HL-60 (cell line): ENCODE data around the gene MCL1.
"Not testable (repeated sequence)": the region's sequence is repeated elsewhere in the genome, so short reads cannot be mapped to it uniquely, and the experiment has no call there.

ENCODE experiments used
- DNase-seq, 2 experiments: peaks; one replicate each; pipeline ENCODE4 v3.0.0-alpha.2; 2010 to 2020; ENCODE audit warnings: low read depth in 1 of 2, low spot score in 1 of 2
- H3K27ac ChIP-seq: fragments of 250-450 bp; sonication (Bioruptor Pico); replicated peaks from 2 replicates; pipeline ENCODE4 v1.5.1; 2020; ENCODE audit warnings: mild to moderate bottlenecking, moderate library complexity
- H3K27me3 ChIP-seq: fragments of 250-450 bp; sonication (Bioruptor Pico); 2 replicates; pipeline ENCODE4 v1.5.1; 2021; ENCODE audit warnings: mild to moderate bottlenecking, moderate library complexity; ENCODE audit not compliant: insufficient read depth, poor library complexity, severe bottlenecking
- H3K4me3 ChIP-seq: replicated peaks from 2 replicates; pipeline ENCODE4 v1.5.1; 2011; ENCODE audit warnings: mild to moderate bottlenecking, control low read depth, low read length; ENCODE audit not compliant: insufficient read depth
- GABPA ChIP-seq: IDR thresholded peaks from 2 replicates; pipeline ENCODE4 v1.6.1; 2012; ENCODE audit warnings: low read depth
- POLR2AphosphoS5 ChIP-seq: IDR thresholded peaks from 2 replicates; pipeline ENCODE4 v1.6.1; 2012; ENCODE audit warnings: low read depth
- SPI1 ChIP-seq: IDR thresholded peaks from 2 replicates; pipeline ENCODE4 v1.6.1; 2012; ENCODE audit warnings: low read depth, mild to moderate bottlenecking, borderline replicate concordance
- TF ChIP-seq, protein P1 (sequence below): IDR thresholded peaks from 2 replicates; pipeline ENCODE4 v1.6.1; 2012; ENCODE audit warnings: low read depth; ENCODE audit not compliant: insufficient replicate concordance
- TF ChIP-seq, protein P2 (sequence below): IDR thresholded peaks from one replicate; pipeline ENCODE4 v1.5.1; 2011; ENCODE audit warnings: low read length, control low read depth, inconsistent platforms; ENCODE audit not compliant: insufficient read depth

The MCL1 gene

DNA sequence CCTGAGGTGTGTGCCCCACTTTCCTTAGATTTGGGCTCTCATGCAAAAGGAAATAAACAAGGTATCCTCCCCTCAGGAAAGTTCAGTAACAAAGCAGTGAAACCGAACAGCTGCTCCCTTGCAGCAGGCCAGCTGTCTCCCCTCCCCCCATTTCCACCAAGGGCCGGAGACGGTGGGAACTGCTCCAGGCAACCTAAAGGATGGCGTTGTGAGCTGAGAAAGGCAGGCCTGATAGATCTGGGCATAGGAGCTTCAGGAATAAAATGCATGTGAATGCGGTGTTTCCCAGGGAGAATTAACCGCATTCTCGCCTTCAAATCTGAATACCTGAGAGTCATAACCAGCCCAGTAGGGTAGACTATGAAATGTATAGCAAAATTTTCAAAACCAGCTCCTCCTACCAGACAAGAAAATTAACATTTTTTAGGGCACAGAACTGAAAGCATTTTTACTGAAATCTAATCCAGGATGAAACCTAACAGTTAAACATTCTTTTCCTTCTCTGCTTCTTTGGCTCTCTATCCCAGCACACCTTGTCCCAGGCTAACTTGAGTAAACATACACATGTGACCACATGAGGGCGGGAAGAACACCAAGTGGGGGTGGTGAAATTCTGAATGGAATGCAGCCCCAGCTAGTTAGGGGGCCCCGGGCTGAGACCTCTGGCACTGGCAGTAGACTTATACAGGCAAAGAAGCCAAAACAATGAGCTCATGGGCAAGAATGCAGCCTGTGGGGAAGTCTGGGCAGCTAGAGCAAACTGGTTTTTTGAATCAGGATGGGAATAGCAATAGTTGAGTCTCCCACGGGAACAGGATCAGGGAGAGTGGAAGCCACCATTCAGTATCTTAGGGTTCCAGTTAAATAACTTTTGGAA is 11.5 kb downstream of the MCL1 start:
- Histone ChIP-seq H3K27ac (0 out of 2 replicates have a peak overlapping the region, but pooled peaks have one; percentile 26), H3K4me3 (no peak overlapping the region), H3K27me3 (no peaks in the 10 kb centered on the region)
- no peak for DNase-seq
- TF ChIP-seq SPI1: no peak
- TF ChIP-seq GABPA: no peak
- TF ChIP-seq, protein P1, sequence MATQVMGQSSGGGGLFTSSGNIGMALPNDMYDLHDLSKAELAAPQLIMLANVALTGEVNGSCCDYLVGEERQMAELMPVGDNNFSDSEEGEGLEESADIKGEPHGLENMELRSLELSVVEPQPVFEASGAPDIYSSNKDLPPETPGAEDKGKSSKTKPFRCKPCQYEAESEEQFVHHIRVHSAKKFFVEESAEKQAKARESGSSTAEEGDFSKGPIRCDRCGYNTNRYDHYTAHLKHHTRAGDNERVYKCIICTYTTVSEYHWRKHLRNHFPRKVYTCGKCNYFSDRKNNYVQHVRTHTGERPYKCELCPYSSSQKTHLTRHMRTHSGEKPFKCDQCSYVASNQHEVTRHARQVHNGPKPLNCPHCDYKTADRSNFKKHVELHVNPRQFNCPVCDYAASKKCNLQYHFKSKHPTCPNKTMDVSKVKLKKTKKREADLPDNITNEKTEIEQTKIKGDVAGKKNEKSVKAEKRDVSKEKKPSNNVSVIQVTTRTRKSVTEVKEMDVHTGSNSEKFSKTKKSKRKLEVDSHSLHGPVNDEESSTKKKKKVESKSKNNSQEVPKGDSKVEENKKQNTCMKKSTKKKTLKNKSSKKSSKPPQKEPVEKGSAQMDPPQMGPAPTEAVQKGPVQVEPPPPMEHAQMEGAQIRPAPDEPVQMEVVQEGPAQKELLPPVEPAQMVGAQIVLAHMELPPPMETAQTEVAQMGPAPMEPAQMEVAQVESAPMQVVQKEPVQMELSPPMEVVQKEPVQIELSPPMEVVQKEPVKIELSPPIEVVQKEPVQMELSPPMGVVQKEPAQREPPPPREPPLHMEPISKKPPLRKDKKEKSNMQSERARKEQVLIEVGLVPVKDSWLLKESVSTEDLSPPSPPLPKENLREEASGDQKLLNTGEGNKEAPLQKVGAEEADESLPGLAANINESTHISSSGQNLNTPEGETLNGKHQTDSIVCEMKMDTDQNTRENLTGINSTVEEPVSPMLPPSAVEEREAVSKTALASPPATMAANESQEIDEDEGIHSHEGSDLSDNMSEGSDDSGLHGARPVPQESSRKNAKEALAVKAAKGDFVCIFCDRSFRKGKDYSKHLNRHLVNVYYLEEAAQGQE: no peak
- TF ChIP-seq POLR2AphosphoS5: no peak
- TF ChIP-seq, protein P2, sequence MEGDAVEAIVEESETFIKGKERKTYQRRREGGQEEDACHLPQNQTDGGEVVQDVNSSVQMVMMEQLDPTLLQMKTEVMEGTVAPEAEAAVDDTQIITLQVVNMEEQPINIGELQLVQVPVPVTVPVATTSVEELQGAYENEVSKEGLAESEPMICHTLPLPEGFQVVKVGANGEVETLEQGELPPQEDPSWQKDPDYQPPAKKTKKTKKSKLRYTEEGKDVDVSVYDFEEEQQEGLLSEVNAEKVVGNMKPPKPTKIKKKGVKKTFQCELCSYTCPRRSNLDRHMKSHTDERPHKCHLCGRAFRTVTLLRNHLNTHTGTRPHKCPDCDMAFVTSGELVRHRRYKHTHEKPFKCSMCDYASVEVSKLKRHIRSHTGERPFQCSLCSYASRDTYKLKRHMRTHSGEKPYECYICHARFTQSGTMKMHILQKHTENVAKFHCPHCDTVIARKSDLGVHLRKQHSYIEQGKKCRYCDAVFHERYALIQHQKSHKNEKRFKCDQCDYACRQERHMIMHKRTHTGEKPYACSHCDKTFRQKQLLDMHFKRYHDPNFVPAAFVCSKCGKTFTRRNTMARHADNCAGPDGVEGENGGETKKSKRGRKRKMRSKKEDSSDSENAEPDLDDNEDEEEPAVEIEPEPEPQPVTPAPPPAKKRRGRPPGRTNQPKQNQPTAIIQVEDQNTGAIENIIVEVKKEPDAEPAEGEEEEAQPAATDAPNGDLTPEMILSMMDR: no peak

DNA sequence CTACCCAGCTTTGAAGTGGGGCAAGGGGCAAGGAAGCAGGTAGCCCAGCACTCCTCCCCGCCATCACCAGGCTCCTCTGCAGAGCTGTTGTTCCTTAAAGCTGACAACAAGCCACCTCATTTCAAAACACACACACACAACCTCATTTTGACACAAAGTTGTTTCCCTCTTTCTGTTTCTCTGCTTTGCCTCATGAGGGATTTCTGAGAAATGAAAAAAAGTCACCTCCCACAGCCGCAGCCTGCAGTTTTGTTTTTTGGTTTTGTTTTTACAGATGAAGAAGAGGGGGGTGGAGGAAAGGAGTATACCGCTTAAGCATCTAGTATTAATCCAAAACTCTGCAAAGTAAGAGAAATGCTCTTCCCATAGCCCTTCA is 12.1 kb downstream of the MCL1 start:
- TF ChIP-seq SPI1 (no peak), POLR2AphosphoS5 (no peak), GABPA (no peak)
- TF ChIP-seq, protein P2: no peak
- TF ChIP-seq, protein P1: no peak
- H3K4me3 ChIP-seq: no peak overlapping the region
- H3K27ac ChIP-seq: 0 out of 2 replicates have a peak overlapping the region, but pooled peaks have one; percentile 26
- H3K27me3 ChIP-seq: no peaks in the 10 kb centered on the region
- DNase-seq: peak in 1 of 2 experiments; percentile 24

DNA sequence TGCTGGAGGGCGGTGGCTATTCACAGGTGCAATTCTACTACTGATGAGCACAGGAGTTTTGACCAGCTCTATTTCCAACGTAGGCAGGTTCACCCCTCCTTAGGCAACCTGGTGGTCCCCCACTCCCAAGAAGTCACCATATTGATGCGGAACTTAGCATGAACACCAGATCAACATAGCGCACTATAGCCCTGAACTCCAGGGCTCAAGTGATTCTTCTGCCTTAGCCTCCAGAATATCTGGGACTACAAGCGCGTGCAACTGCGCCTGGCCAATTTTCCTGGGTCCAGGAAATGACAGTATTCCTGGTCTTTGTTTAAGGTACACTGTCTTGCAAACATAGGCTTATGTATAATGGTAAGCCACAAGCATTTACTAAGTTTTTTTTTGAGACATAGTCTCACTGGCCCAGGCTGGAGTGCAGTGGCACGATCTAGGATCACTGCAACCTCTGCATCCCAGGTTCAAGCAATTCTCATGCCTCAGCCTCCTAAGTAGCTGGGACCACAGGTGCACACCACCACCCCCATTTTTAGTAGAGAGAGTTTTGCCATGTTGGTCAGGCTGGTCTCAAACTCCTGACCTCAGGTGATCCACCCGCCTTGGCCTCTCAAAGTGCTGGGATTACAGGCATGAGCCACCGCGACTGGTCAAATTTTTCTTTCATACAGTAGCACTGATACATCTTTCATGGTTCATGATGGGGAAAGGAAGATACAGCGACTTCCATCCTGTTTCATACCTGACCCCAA is 12.6 kb downstream of the MCL1 start:
- no peak for DNase-seq
- no peaks in the 10 kb centered on the region for H3K27me3 ChIP-seq
- H3K27ac ChIP-seq: no peak overlapping the region
- H3K4me3 ChIP-seq: no peak overlapping the region
- TF ChIP-seq SPI1: no peak
- TF ChIP-seq POLR2AphosphoS5: no peak
- TF ChIP-seq, protein P1: no peak
- TF ChIP-seq, protein P2: no peak
- TF ChIP-seq GABPA: no peak

DNA sequence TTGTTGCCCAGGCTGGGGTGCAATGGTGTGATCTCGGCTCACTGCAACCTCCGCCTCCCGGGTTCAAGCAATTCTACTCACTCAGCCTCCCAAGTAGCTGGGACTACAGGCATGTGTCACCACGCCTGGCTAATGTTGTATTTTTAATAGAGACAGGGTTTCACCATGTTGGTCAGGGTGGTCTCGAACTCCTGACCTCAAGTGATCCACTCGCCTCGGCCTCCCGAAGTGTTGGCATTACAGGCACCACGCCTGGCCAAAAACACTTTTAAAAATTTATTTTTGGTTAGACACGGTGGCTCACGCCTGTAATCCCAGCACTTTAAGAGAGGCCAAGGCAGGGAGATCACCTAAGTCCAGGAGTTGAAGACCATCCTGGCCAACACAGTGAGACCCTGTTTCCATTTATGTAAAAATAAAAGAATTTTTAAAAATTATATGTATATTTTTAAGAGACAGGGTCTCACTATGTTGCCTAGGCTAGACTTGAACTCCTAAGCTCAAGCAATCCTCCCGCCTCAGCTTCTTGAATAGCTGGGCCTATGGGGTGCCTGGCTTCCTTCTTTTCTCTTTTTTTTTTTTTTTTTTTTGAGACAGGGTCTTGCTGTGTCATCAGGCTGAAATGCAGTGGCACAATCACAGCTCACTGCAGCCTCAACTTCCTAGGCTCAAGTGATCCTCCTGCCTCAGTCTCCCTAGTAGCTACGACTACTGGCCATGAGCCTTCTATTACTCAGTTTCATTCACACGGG is 14.0 kb downstream of the MCL1 start:
- H3K4me3 ChIP-seq, H3K27ac ChIP-seq, H3K27me3 ChIP-seq, DNase-seq: not testable (repeated sequence)
